Muscle layer of colon (tissue), 2 donors: ENCODE results near the gene KCNIP1.

Experiments
- H3K27ac ChIP-seq: one replicate; pipeline ENCODE4 v1.7.0; 2013; ENCODE audit warnings: low read depth, mild to moderate bottlenecking, low read length, moderate library complexity
- H3K27me3 ChIP-seq, 2 donors: one replicate each; pipeline ENCODE4 v1.7.0; 2013; ENCODE audit warnings: low read length in 2 of 2, mild to moderate bottlenecking in 2 of 2; ENCODE audit not compliant: insufficient read depth in 2 of 2, control insufficient read depth in 1 of 2
- H3K36me3 ChIP-seq: one replicate; pipeline ENCODE4 v1.7.0; 2013; ENCODE audit warnings: mild to moderate bottlenecking, low read length; ENCODE audit not compliant: insufficient read depth
- H3K4me1 ChIP-seq: one replicate; pipeline ENCODE4 v1.7.0; 2013; ENCODE audit warnings: mild to moderate bottlenecking, low read length; ENCODE audit not compliant: insufficient read depth
- H3K4me3 ChIP-seq, 2 donors: one replicate each; pipeline ENCODE4 v1.7.0; 2013; ENCODE audit warnings: low read length in 2 of 2, low read depth in 1 of 2, mild to moderate bottlenecking in 1 of 2, moderate library complexity in 1 of 2
- H3K9ac ChIP-seq: one replicate; pipeline ENCODE4 v1.7.0; 2013; ENCODE audit warnings: low read length
- H3K9me3 ChIP-seq: one replicate; pipeline ENCODE4 v1.7.0; 2013; ENCODE audit warnings: mild to moderate bottlenecking, low read length
- donor health status: abdominal sarcoma.
- donor health status: Adenocarcinoma of cecum.

Gene KCNIP1

DNA sequence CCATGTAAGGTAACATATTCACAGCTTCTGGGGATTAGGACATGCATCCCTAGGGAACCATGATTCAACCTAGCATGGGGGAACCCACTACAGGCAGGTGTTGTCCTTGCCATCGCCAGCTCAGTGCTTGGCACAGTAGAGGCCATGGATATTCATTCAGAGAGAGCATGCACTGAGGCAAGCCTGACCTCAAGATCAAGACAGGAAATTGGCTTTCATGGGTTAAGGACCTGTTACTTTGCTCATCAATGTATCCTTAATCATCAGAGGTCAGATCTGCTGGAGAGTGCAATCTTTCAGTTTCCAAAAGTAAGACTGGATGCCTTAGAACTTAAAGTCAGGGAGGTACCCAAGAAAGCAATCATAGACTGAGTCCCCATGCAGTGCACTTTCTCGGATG, 84.0 kb downstream of the KCNIP1 start:
- no peaks in the 10 kb centered on the region for H3K9me3 ChIP-seq
- H3K4me3 ChIP-seq: no peak overlapping the region
- no peaks in the 10 kb centered on the region for H3K36me3 ChIP-seq
- H3K27ac ChIP-seq: no peak overlapping the region
- no peaks in the 10 kb centered on the region for H3K4me1 ChIP-seq
- no peak overlapping the region for H3K9ac ChIP-seq
- no peaks in the 10 kb centered on the region for H3K27me3 ChIP-seq

DNA sequence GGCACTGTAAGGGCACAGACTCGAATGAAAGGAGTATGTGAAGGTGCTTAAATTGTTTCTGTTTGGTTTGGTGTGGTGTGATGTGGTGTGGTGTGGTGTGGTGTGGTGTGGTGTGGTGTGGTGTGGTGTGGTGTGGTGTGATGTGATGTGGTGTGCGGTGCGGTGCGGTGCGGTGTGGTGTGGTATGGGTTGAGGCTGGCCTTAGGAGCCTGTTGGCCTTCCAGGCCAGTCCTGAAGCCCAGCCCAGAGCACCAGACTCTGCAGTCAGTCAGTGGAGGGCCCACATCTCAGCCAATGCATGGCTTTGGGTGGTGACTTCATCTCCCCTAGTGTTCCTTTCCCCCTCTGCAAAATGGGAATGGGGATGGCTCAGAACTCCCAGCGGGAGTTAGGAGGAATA, 85.8 kb downstream of the KCNIP1 start:
- no peaks in the 10 kb centered on the region for H3K27me3 ChIP-seq
- no peaks in the 10 kb centered on the region for H3K36me3 ChIP-seq
- H3K27ac ChIP-seq: no peak overlapping the region
- no peak overlapping the region for H3K4me3 ChIP-seq
- no peak overlapping the region for H3K9ac ChIP-seq
- H3K4me1 ChIP-seq: no peaks in the 10 kb centered on the region
- no peaks in the 10 kb centered on the region for H3K9me3 ChIP-seq

DNA sequence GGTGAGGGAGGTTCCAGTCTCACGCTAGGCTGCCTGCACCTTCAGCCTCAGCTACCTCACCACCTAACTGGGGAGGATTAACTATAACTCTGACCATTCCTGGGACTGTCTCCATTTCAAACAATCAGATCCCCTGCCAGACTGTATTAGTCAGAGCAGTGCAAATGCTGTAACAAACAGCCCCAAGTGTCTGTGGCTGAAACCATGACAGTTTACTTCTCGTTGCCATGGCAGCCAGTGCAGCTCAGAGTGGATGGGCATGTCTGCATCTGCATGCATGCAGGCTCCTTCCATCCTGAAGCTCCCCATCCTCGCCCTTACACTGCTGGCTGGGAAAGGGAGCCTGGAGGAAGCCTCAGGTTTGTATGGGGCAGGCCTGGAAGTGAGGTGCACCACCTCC, 86.7 kb downstream of the KCNIP1 start:
- Histone ChIP-seq H3K9me3 (no peaks in the 10 kb centered on the region), H3K36me3 (no peaks in the 10 kb centered on the region), H3K4me3 (no peak overlapping the region), H3K4me1 (no peaks in the 10 kb centered on the region), H3K27me3 (no peaks in the 10 kb centered on the region), H3K9ac (no peak overlapping the region), H3K27ac (no peak overlapping the region)

DNA sequence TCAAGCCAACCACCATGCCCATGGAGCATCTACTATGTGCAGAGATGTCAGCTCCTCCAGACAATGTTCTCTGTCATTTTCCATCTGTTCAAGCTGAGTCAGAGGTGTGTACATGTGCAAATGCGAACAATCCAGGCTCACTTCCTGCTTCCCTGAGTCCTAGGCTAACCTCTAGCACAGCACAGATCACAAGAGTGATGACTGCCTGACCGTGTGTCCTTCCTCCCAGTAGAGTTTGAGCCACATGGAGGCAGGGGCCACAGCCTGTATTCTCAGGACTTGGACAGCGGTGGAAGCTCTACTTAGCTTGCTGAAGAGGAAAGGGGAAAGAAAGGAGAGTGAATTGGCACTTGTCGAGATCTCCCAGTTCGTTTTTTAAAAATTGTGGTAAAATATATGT, 87.2 kb downstream of the KCNIP1 start:
- Histone ChIP-seq H3K36me3 (no peaks in the 10 kb centered on the region), H3K4me1 (no peaks in the 10 kb centered on the region), H3K27ac (no peak overlapping the region), H3K4me3 (no peak overlapping the region), H3K9me3 (no peaks in the 10 kb centered on the region), H3K27me3 (no peaks in the 10 kb centered on the region), H3K9ac (no peak overlapping the region)

DNA sequence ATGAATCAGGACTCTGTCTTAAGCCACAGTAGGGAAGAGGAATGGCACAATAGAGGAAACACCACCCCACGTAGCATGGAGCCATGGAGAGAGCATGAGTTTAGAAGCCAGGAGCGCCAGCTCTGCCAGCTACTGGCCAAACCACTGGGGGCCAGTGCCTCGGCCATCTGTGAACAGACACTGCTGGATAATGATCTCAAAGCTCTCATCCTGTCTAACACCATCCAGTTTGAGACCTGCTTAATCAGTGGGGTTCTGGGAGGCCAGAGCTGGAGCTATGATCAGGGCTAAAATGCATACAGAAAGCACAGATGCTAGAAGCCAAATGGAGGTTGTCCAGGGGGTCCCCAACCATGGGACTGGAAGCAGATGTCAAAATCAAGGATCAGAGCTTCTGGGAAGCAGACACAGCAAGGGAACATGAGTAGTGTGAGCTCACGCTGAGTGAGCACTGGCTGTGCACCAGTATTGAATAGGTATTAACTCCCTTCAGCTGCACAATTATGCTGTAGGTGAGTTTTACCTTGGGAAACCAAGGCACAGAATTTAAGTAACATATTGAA, 92.7 kb downstream of the KCNIP1 start:
- Histone ChIP-seq H3K4me1 (no peaks in the 10 kb centered on the region), H3K27me3 (no peaks in the 10 kb centered on the region), H3K36me3 (no peaks in the 10 kb centered on the region), H3K27ac (no peak overlapping the region), H3K9me3 (no peaks in the 10 kb centered on the region), H3K9ac (no peak overlapping the region), H3K4me3 (no peak overlapping the region)

DNA sequence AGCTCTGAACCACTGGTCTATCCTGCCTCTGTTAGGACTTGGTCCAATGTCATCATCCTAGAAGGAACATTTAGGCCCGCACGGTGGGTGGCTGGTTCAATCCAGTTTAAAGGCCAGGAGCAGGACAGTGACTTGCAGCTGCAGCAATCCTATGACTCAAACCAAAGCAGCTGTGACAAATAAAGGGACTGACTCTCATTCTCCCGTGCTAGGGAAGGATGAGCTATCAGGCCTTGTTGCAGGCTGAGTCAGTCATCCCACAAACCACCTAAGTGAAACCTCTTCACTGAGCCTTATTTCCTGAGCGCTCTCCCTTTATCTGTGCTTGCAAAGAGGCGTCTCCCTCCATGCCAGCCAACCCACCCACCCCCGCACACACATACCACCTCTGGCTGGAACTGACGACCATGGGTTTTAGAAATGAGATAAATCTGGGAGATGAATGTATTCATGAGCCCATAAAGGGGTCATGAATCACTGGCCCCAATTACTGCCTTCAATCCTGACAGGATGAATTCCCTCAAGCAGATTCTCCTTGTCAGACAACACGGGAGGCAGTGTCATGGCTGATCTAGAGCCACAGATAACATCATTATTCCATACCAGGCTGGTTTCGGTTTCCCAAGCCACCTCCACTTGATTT, 93.4 kb downstream of the KCNIP1 start:
- Histone ChIP-seq H3K36me3 (no peaks in the 10 kb centered on the region), H3K9ac (no peak overlapping the region), H3K27me3 (no peaks in the 10 kb centered on the region), H3K4me1 (no peaks in the 10 kb centered on the region), H3K27ac (no peak overlapping the region), H3K9me3 (no peaks in the 10 kb centered on the region), H3K4me3 (no peak overlapping the region)

DNA sequence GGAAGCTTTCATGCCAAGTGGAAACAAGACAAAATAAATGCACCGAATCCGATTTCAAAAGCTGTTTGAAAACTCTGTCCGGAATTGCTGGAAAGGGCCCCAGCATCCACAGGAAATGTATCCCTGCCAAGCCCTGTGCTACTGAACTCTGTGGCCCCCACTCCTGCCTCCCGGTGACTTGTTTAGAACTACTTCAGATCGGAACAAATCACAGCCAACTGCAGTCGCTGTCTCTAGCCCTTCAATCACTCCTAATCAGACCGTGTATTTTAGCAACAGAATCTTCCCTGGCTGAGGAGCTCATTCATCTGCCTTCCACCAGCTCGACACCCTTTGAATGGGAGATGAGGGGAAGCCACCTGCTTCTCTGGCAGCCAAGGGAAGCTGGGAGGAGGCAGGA, 94.1 kb downstream of the KCNIP1 start:
- Histone ChIP-seq H3K36me3 (no peaks in the 10 kb centered on the region), H3K4me3 (no peak overlapping the region), H3K27ac (no peak overlapping the region), H3K9ac (no peak overlapping the region), H3K9me3 (no peaks in the 10 kb centered on the region), H3K4me1 (no peaks in the 10 kb centered on the region), H3K27me3 (no peaks in the 10 kb centered on the region)

DNA sequence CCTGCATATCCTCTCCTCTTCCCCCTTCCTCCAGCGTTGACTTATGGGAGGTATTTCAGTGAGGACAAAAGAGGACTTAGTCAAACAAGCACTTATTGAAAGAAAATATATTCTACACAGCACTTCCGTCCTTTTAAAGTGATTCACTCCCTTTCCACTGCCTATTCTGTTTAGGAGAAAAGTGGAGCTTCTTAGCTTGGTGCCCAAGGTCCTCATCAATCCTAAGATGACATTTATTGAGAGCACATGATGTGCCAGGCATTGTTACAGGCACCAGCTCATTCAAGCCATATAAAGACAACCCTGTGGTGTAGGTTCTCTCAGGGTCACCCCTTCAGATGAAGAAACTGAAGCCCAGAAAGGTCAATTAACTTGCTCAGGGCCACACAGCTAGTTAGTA, 95.9 kb downstream of the KCNIP1 start:
- H3K9me3 ChIP-seq: no peaks in the 10 kb centered on the region
- H3K4me3 ChIP-seq: no peak overlapping the region
- H3K27ac ChIP-seq: no peak overlapping the region
- H3K27me3 ChIP-seq: no peaks in the 10 kb centered on the region
- no peaks in the 10 kb centered on the region for H3K4me1 ChIP-seq
- H3K9ac ChIP-seq: no peak overlapping the region
- no peaks in the 10 kb centered on the region for H3K36me3 ChIP-seq

DNA sequence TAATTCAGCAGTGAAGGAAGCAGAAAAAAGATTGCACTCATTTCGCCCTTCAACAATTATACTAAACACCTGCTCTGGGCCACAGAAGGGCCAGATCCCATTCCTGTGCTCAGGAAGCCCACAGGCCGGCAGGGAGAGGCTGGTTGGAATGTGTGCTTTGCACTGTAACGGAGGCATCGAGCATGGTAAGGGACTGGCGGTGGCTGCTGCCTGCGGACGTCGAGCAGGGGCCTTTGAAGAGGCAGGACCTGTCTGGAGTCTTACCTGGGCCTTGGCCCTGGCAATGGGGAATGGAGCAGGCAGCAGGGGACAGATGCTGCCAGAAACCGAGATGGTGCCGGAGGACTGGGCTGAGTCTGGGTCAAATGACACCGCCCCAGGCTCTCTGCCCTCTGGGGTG, 97.8 kb downstream of the KCNIP1 start:
- no peak overlapping the region for H3K4me3 ChIP-seq
- no peaks in the 10 kb centered on the region for H3K36me3 ChIP-seq
- no peaks in the 10 kb centered on the region for H3K27me3 ChIP-seq
- H3K9ac ChIP-seq: no peak overlapping the region
- no peaks in the 10 kb centered on the region for H3K4me1 ChIP-seq
- H3K9me3 ChIP-seq: no peaks in the 10 kb centered on the region
- H3K27ac ChIP-seq: no peak overlapping the region

DNA sequence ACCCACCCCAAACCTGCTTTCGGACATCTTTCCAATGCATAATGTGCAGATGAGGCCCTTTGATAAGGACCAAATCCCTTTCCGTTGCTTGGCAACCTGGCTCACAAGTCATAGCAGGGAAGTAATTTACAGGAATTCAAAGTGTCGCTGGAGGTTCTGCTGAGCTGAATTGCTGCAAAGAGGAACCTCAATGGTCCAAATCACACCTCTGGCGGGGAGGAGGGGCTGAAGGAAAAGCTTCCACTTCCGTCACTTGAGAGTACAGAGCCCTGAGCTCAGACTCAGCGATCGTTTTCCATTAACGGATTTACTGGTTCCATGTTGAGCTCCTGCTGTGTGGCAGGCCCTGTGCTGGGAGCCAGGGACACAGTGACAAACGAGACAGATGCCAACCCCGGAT, 99.3 kb downstream of the KCNIP1 start:
- no peaks in the 10 kb centered on the region for H3K4me1 ChIP-seq
- no peaks in the 10 kb centered on the region for H3K9me3 ChIP-seq
- no peak overlapping the region for H3K9ac ChIP-seq
- H3K27me3 ChIP-seq: no peaks in the 10 kb centered on the region
- H3K4me3 ChIP-seq: no peak overlapping the region
- no peak overlapping the region for H3K27ac ChIP-seq
- H3K36me3 ChIP-seq: no peaks in the 10 kb centered on the region

DNA sequence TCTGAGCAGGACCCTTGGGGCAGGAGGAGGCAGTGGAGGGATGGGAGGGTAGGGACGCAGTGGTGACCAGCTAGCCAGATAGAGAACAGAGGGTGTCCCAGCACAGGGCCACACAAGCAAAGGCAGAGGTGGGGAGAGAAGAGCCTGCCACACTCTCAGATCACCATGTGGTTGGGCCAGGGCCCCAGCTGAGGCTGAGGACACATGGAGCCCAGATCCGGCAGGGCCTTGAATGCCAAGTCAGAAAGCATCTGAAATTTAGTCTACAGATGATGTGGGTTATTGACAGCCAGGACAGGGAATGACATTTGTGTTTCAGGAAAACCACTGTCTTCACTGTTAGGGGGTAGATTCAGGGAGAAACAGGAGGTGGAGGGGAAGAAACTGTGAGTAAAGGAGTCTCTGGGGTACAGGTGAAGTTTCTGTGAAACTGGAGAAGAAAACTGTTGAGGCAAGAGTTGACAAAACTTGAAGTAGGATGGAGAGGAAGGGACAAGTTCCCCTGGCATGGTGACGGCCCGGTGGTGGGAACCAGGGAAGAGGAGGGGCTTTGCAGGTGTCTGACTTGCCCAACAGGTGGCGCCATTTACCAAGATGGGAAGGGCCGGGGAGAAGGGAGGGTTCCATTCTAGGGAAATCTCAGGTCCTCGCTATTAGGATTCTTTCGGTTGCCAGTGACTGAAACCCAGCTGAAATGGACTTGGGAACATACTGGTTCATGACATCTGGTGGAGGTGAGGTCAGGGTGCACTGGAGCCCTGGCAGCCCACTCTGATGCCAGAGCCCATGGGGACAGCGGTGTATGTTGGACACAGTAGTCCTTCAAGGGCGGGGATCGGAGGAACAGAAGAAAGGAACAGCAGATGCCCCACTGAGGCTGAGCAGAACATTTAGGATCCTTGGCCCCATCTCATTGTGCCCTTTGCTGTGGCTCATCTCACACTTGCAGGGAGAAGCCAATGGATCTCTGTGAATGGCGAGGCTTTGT, 100.1 kb downstream of the KCNIP1 start:
- Histone ChIP-seq H3K4me1 (no peaks in the 10 kb centered on the region), H3K27ac (no peak overlapping the region)

More for the DNA sequence above, 100.1 kb downstream of the KCNIP1 start:
- H3K9me3 ChIP-seq: no peaks in the 10 kb centered on the region
- no peak overlapping the region for H3K4me3 ChIP-seq
- no peak overlapping the region for H3K9ac ChIP-seq
- H3K27me3 ChIP-seq: no peaks in the 10 kb centered on the region
- no peaks in the 10 kb centered on the region for H3K36me3 ChIP-seq
